Activated CD8-positive, alpha-beta memory T cell treated with anti-CD3 and anti-CD28 coated beads, Interleukin-2, amount 50 U/mL, for 1 hour (primary cell): Measurements from ENCODE around the gene LILRB5.
"Not testable (repeated sequence)": the region's sequence is repeated elsewhere in the genome, so short reads cannot be mapped to it uniquely, and the experiment has no call there.

ENCODE experiments used
- DNase-seq: peaks from one replicate; pipeline ENCODE4 v3.0.0-alpha.2; 2020; ENCODE audit errors: extremely low read depth

Gene LILRB5

DNA sequence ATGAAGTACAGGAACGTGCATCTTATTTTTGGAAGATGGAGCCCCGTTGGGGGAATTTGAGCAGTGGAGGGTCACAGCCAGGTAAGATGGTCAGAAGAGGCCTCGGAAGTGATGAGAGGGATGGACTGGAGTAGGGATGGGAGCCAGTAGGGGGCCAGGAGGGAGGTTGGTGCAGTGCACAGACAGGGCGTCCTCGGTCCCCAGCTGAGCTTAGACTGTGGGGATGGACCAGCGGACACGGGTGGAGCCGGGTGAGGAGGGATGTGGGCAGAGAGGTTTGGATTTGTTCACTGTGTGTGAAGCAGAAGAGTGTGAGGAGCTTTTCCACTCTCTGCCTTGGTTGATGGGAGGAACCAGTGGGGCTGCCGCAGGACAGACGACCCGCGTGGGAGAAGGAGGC, 45.8 kb downstream of the LILRB5 start:
- no peak for DNase-seq

DNA sequence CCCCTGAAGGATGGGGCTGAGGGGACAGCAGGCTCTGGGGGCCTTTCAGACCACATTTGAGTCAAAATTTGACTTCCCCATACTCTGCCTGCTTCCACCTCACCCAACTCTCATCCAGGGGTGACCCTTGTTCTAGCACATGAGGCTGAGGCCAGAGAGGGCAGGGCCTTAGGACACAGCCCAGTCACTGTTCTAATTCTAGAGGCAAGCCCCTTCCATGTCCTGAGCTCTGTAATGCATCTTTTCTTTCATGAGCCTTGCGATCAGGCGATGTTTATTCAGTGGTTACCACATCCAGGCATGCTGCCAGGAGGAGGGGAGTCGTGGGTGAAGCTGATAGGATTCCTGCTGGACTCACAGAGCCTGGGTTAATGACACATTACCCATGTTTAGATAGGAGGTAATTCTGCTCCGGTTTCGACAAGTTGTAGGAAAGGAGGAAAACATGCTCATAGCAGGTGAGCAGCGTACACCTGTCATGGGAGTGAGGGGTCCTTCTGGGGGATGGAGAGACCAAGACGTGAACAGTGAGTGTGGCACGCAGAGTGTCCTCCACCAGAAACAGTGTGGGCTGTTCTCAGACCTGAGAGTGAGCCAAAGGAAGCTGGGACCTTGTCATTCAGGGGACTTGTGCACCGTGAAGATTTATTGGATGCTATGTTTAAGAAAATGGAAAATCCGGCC, 47.1 kb downstream of the LILRB5 start:
- no peak for DNase-seq

DNA sequence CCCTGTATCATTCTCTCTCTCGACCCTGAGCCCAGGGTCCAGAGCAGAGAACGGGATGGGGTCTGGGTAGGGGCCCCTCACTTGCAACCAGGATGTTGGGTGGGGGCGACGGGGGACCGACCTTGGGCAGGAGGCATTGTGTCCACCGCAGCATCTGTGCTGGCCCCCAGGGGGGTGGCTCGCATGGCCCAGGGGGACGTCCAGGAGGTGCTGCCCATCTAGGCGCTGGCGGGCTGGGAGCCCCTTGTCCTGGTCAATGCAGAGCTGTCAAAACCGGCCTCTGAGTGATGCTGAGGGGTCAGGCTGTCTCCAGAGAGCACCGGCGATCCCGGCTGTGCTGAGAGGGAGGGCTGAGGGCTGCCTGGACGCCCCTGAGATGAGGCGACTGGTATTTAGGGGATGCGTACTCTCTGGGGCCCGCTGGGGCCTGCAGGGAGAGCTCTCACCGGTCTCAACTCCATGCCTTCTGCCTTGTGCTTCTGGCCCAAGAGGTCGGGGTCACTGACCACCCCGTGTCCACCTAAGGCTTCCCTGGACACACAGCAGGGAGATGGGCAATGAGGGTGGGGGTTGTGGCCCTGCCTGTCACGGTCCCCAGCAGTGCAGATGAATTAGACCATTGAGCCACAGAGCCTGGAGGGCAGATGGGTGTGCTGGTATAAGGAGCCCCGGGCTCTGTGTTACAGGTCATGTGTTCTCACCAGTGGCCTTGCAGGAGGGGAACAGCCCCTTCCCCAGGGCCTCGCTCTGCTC, 47.8 kb downstream of the LILRB5 start:
- no peak for DNase-seq

DNA sequence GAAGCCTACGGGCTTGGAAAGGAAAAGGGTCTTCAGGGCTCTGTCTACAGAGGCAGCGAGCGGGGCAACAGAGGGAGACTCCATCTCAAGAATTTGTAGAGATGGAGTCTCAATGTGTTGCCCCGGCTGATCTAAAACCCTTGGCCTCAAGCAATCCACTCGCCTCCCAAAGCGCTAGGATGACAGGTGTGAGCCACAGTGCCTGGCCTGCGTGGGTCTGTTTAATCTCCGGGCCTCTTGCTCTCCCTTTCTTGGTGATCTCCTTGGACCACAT, 48.4 kb downstream of the LILRB5 start:
- no peak for DNase-seq

DNA sequence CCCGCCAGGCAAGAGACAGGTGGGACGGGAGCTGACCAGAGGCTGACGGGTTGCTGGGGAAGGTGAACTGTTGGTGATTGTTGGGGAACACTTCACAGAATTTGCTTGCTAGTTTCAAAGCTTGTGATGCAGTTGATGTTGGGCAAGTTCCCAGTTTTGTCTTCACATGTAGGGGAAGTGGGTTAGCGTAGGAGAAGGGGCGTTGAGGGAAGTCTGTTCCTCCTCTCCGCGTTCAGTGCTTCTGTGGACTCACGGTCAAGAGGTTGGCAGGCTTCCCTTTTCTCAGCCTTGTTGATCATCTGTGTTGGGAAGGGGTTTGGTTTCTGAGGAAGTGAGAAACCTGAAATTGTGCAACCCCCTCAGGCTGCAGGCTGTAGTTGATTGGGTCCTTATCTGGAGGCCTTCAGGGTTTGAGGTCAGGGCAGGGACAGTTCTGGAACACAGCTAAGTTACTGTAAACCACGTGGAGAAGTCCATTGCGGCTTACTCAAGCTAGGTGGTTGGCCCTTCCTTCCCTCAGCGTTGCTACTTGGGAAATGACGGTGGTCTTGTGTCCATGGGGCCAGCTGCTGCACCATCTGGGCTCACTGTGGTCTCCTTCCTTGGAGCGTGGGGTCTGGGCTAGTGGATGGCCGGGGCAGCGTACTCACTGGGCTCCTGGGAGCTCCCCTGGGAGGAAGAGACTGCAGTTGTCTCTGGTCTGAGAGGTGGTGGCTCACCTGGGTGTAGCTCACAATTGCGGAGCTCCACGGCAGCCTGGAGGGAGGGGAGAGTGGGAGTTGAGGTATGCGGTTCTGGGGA, 48.9 kb downstream of the LILRB5 start:
- no peak for DNase-seq

DNA sequence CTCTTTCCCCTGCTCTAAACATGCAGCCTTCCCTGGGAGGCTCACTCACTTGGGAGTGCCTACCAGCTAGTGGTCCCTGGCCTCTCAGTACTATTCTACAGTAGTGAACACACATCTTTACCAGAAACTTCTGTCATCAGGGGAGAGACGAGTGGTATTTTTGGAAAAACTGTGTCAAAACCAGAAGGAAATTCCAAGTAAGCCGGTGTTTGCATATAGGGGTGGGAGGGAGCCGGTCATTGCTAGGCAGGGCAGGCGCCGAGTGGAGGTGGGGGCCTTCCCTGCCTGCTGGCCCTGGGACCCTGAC, 49.4 kb downstream of the LILRB5 start:
- no peak for DNase-seq

DNA sequence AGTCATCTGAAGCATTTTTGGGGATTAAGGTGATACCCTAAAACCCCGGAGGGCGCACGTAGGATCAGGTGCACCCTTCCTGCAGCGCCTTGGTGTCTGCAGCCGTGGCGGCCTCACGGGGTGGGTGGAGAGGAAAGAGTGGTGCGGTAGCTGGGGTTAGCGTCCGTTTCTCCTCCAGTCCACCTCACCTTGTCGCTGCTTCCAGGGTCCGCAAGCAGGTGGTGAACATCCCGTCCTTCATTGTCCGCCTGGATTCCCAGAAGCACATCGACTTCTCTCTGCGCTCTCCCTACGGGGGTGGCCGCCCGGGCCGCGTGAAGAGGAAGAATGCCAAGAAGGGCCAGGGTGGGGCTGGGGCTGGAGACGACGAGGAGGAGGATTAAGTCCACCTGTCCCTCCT, 49.9 kb downstream of the LILRB5 start:
- not testable (repeated sequence) for DNase-seq

DNA sequence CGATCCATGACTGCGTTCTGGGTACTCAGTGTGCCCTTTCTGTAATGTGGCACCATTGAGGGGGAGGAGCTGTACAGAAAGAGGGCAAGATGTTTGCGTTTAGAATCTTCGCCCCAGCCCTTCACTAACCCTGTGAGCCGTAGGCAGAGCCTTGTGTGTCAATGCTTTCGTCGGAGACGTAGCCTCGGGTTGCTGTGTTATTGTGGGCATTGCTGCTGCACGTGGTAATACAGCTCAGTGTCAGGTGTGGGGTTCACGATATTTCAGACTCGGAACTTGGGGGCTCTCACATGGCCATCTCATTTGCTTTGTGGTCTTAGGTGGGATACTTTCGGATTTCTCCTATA, 50.3 kb downstream of the LILRB5 start:
- DNase-seq = no peak

DNA sequence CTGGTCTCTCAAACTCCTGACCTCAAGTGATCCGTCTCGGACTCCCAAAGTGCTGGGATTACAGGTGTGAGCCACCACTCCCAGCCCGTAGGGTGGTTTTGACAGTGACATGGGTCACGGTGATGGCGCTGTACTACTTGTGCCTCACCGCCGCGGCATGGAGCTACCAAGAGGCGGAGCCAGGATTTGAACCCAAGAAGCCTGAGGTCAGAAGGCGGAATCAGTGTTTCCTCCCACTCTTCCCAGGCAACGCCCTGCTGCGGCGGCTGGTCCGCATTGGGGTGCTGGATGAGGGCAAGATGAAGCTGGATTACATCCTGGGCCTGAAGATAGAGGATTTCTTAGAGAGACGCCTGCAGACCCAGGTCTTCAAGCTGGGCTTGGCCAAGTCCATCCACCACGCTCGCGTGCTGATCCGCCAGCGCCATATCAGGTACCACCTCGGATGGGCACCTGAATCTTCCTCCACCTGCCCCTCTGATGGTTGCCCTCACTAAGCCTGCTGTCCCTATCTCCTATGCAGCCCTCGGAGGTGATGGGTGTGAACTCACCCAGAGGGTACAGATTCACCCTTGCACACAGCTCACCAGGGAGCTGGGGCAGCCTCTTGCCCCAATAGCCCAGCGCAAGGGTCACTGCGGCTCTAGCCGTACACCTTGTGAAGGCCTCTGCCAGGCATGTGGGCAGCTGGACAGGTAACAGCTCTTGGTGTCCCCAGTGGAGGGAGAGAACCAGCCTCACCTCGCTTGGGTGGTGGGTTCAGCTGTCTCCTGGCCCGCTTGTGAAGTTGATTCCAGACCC, 50.8 kb downstream of the LILRB5 start:
- no peak for DNase-seq

DNA sequence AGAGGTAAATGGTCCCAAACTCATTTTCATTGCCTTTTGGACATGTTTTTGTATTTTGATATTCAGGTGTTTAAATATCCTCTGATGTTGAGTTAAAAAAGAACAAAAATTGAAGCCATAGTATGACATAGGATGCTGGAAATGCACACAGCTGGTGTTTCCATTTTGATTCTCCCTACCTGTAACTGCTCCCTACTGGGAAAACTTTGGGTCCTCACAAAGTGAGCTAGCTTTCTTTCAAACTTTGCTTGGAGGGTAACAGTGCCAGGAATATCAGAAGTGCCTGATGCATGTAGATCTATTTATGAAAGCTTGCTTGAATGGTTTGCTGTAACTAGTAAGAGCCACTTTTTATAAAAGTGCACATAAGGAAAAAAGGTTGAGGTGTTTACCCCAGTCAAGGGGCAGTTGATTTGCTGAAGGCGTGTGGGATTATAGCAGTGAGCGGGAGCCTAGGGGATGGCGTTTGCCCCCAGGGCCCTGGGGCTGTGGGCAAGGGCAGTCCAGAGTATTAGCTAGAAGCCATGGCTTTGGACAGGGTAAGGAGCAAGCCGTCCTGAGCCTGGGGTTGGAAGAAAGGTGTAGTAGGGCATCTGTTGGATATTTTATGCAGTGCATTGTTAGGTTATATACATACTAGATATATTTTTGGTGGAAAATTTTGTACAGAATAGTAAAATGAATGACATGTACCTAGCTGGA, 52.2 kb downstream of the LILRB5 start:
- no peak for DNase-seq

DNA sequence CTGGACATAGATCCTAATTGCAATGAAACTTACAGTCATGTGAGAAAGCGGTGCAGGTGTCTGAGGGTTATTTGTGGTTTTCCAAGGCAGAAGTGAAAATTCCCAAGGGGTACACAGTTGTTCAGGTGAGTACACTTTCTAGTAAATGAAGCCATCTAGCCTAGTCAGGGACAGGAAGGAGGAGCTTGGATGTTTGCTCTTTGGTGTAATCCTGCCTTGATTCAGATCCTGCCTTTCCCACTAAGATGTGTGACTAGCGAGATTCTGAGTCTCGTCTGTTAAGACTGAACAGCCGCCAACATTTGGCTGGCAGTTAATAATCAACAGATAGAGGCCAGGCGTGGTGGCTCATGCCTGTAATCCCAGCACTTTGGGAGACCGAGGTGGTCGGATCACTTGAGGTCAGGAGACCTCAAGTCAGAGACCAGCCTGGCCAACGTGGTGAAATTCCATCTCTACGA, 53.9 kb downstream of the LILRB5 start:
- DNase-seq = no peak

DNA sequence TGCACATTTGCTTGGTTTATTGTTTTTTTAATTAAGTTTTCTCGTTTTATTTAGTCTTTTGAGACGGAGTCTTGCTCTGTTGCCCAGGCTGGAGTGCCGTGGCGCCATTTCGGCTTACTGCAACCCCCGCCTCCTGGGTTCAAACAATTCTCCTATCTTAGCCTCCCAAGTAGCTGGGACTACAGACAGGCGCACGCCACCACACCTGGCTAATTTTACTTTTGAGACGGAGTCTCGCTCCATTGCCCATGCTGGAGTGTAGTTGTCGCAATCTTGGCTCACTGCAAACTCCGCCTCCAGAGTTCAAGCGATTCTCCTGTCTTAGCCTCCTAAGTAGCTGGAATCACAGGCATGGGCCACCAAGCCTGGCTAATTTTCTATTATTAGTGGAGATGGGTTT, 55.1 kb downstream of the LILRB5 start:
- DNase-seq = no peak

DNA sequence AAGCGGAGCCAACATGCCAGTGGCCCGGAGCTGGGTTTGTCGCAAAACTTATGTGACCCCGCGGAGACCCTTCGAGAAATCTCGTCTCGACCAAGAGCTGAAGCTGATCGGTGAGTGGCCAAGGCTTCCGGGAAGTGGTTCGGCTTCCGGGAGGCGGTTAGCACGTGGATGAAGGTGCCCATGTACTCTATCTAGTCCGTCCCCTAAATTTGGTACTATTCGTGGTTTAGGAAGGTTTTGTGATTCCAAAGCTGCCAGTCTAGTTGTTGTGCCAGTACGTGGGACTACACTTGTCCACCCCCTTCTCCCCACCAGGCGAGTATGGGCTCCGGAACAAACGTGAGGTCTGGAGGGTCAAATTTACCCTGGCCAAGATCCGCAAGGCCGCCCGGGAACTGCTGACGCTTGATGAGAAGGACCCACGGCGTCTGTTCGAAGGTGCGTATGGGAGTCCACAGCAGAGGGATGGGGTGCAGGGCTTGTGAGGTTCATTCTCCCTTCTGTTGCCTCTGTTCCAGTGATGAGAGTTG, 55.8 kb downstream of the LILRB5 start:
- DNase-seq = no peak
